ENCODE data around the gene HDAC4. TPM values are rescaled to one million over a fixed set of nuclear protein-coding genes. Genes with fewer than 3 reads are reported as not detected.
A peak's percentile ranks its signal among the peaks of the same experiment; 100 is the strongest.

Gene HDAC4
- total RNA-seq, 4 donors from 2014 or later = 12.9 to 91.6 (median 39.8) TPM

GRCh38 chr2:239316562-239317465, 84.0 kb downstream of the HDAC4 start:
- WGBS, 2 donors = 81 to 82% methylated on average over 20 of the region's 20 CpGs
- intact Hi-C loops (cut with DNase I) = loop anchor here (10.0 kb wide), 1 partner anchor 68 kb away; no protein-coding TSS in a partner anchor

GRCh38 chr2:239315308-239315707, 85.5 kb downstream of the HDAC4 start:
- Histone ChIP-seq H3K27ac (no peak overlapping the region), H3K36me3 (no peaks in the 10 kb centered on the region), H3K9me3 (no peaks in the 10 kb centered on the region), H3K27me3 (no peaks in the 10 kb centered on the region), H3K4me1 (peaks cover 10 to 39% of the 10 kb centered on the region in 2 donors), H3K4me3 (replicated peaks in 1 of 3) (no peak overlapping the region)
- no peak for DNase-seq
- TF ChIP-seq CTCF (IDR thresholded peaks at IDR 0.05) = no peak
- TF ChIP-seq POLR2A (IDR thresholded peaks at IDR 0.05) = no peak
- intact Hi-C loops (cut with DNase I) = loop anchor here (10.0 kb wide), 1 partner anchor 69 kb away; no protein-coding TSS in a partner anchor
- 96 to 97% methylated on average over 10 of the region's 10 CpGs for WGBS, 2 donors

More at GRCh38 chr2:239316562-239317465, 84.0 kb downstream of the HDAC4 start:
- peaks cover 8 to 27% of the 10 kb centered on the region in 2 donors for H3K4me1 ChIP-seq
- peak in 1 of 2 donors; percentile 13 for DNase-seq
- H3K9me3 ChIP-seq = no peaks in the 10 kb centered on the region
- no peaks in the 10 kb centered on the region for H3K36me3 ChIP-seq
- H3K4me3 ChIP-seq (replicated peaks in 1 of 3) = no peak overlapping the region
- H3K27me3 ChIP-seq = no peaks in the 10 kb centered on the region
- no peak for TF ChIP-seq POLR2A (IDR thresholded peaks at IDR 0.05)
- no peak for TF ChIP-seq CTCF (IDR thresholded peaks at IDR 0.05)
- H3K27ac ChIP-seq = no peak overlapping the region

GRCh38 chr2:239313776-239314175, 87.0 kb downstream of the HDAC4 start:
- no peaks in the 10 kb centered on the region for H3K27me3 ChIP-seq
- WGBS, 2 donors = 93 to 94% methylated on average over 5 of the region's 5 CpGs
- intact Hi-C loops (cut with DNase I) = loop anchor here (10.0 kb wide), 1 partner anchor 71 kb away; no protein-coding TSS in a partner anchor
- H3K27ac ChIP-seq = no peak overlapping the region
- no peak for DNase-seq
- peaks cover 12 to 42% of the 10 kb centered on the region in 2 donors for H3K4me1 ChIP-seq
- no peaks in the 10 kb centered on the region for H3K9me3 ChIP-seq
- H3K4me3 ChIP-seq (replicated peaks in 1 of 3) = no peak overlapping the region
- H3K36me3 ChIP-seq = no peaks in the 10 kb centered on the region
- TF ChIP-seq CTCF (IDR thresholded peaks at IDR 0.05) = no peak
- TF ChIP-seq POLR2A (IDR thresholded peaks at IDR 0.05) = no peak

- Histone ChIP-seq H3K27me3 (no peaks in the 10 kb centered on the region), H3K9me3 (no peaks in the 10 kb centered on the region), H3K27ac (no peak overlapping the region), H3K4me3 (replicated peaks in 1 of 3) (no peak overlapping the region), H3K36me3 (no peaks in the 10 kb centered on the region), H3K4me1 (peaks cover 12 to 37% of the 10 kb centered on the region in 2 donors)
- no peak for DNase-seq
- TF ChIP-seq CTCF (IDR thresholded peaks at IDR 0.05) (no peak), POLR2A (IDR thresholded peaks at IDR 0.05) (no peak)
- WGBS, 2 donors = 84 to 87% methylated on average over 22 to 30 of the region's 33 CpGs
- intact Hi-C loops (cut with DNase I) = loop anchor here (10.0 kb wide), 1 partner anchor 72 kb away; no protein-coding TSS in a partner anchor
Observed at GRCh38 chr2:239312741-239313667, 87.8 kb downstream of the HDAC4 start.
